ENCODE data around the gene SLC31A2.

DNA sequence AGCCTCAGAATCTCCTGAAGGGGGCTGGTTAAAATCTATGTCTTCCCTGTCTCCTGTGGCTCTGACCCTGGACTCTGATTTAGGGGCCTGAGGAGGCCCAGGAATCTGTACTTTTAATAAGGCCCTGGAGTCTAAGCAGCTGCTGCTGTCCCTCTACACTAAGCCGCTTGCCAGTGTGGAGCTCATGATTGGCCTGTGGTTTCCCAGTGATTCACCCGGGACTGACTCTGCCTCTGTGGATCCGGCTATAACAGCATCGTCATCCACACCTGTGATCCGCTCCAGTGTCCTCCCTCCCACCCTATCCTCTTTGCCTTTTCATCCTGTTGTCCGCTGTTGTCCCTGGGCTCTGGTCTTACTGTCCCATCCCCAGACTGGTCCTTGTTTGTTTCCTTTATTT lies 3.7 kb downstream of the SLC31A2 start:
- TF ChIP-seq CTCF (IDR thresholded peaks at IDR 0.05): no peak
- TF ChIP-seq POLR2AphosphoS5 (IDR thresholded peaks at IDR 0.05): no peak
- no peak for TF ChIP-seq POLR2A (IDR thresholded peaks at IDR 0.05)
- no peak for TF ChIP-seq EP300 (IDR thresholded peaks at IDR 0.05)

Measured in stomach (tissue), 4 donors.